Thoracic aorta (tissue), 2 donors: ENCODE results near the gene BORCS6. TPM values are rescaled to one million over a fixed set of nuclear protein-coding genes. Genes with fewer than 3 reads are reported as not detected.

ENCODE experiments used
- ATAC-seq: fragments of 150-250 bp; one replicate; pipeline ENCODE4 v1.8.0; 2017; ENCODE audit warnings: low read depth; ENCODE audit not compliant: insufficient number of reproducible peaks, low FRiP score
- DNase-seq: peaks from one replicate; pipeline ENCODE4 v3.0.0-alpha.2; 2020; ENCODE audit warnings: low spot score
- H3K27ac ChIP-seq, 2 donors: fragments of 200-600 bp; sonication (generic); 1 replicate in 1 of 2; 2 replicates in 1 of 2; pipeline ENCODE4 v1.5.1; 2016; ENCODE audit warnings: mild to moderate bottlenecking in 2 of 2, moderate library complexity in 2 of 2
- H3K27me3 ChIP-seq: fragments of 200-600 bp; sonication (generic); replicated peaks from 2 replicates; pipeline ENCODE4 v1.6.0; 2016; ENCODE audit warnings: mild to moderate bottlenecking; ENCODE audit not compliant: insufficient read depth
- H3K36me3 ChIP-seq: fragments of 200-600 bp; sonication (generic); one replicate; pipeline ENCODE4 v1.5.1; 2016
- H3K4me1 ChIP-seq, 2 donors: fragments of 200-600 bp; sonication (generic); 1 replicate in 1 of 2; 2 replicates in 1 of 2; pipeline versions ENCODE4 v1.5.1 to v1.6.0; 2016; ENCODE audit warnings: low read depth in 2 of 2, mild to moderate bottlenecking in 1 of 2; ENCODE audit not compliant: control insufficient read depth in 1 of 2
- H3K4me3 ChIP-seq: fragments of 200-600 bp; sonication (generic); 2 replicates; pipeline ENCODE4 v1.5.1; 2016; ENCODE audit warnings: mild to moderate bottlenecking
- H3K9me3 ChIP-seq: fragments of 200-600 bp; sonication (generic); 2 replicates; pipeline ENCODE4 v1.5.1; 2016
- CTCF ChIP-seq: fragments of 200-600 bp; sonication (generic); IDR thresholded peaks from one replicate; pipeline ENCODE4 v1.5.1; 2019; ENCODE audit warnings: antibody characterized with exemption
- total RNA-seq, 2 donors: library from RNA; depleted of rRNA; stranded (reverse); fragments of >200 nt; gene quantifications; one replicate each; pipeline versions ENCODE4 v1.1.0 to v1.2.3, GENCODE V29; 2016

BORCS6 gene
- total RNA-seq, 2 donors from 2014 or later: 11.9 to 13.8 TPM

GRCh38 chr17:8164815-8165131 lies 25.2 kb downstream of the BORCS6 start:
- DNase-seq (no peak), ATAC-seq (no peak)
- no peak for TF ChIP-seq CTCF
- Histone ChIP-seq H3K9me3 (no peaks in the 10 kb centered on the region), H3K4me1 (peaks cover 28 to 34% of the 10 kb centered on the region in 2 donors), H3K27ac (peak overlapping the region; percentile 98 to 99), H3K4me3 (peak overlapping the region; percentile 7), H3K36me3 (no peaks in the 10 kb centered on the region), H3K27me3 (no peaks in the 10 kb centered on the region)

- peak overlapping the region; percentile 7 for H3K4me3 ChIP-seq
- DNase-seq (no peak), ATAC-seq (no peak)
- H3K27ac ChIP-seq: peak overlapping the region; percentile 98 to 99
- H3K9me3 ChIP-seq: no peaks in the 10 kb centered on the region
- no peak for TF ChIP-seq CTCF
- H3K27me3 ChIP-seq: no peaks in the 10 kb centered on the region
- H3K36me3 ChIP-seq: no peaks in the 10 kb centered on the region
- peaks cover 28 to 39% of the 10 kb centered on the region in 2 donors for H3K4me1 ChIP-seq
These were observed 25.8 kb downstream of the BORCS6 start for GRCh38 chr17:8163978-8164814.

GRCh38 chr17:8162997-8163977 lies 26.7 kb downstream of the BORCS6 start:
- H3K4me3 ChIP-seq: peak overlapping the region; percentile 100
- no peaks in the 10 kb centered on the region for H3K27me3 ChIP-seq
- no peaks in the 10 kb centered on the region for H3K9me3 ChIP-seq
- ATAC-seq (no peak), DNase-seq (no peak)
- peaks cover 28 to 44% of the 10 kb centered on the region in 2 donors for H3K4me1 ChIP-seq
- TF ChIP-seq CTCF: no peak
- H3K36me3 ChIP-seq: no peaks in the 10 kb centered on the region
- H3K27ac ChIP-seq: peak overlapping the region; percentile 98 to 99

GRCh38 chr17:8162233-8162996 lies 27.6 kb downstream of the BORCS6 start, which contains the start of gene VAMP2:
Gene VAMP2, minus strand, starts transcription at chr17:8162948. Its CDS starts 69 bp downstream, at chr17:8162879.
- DNase-seq: no peak

More at GRCh38 chr17:8162233-8162996, 27.6 kb downstream of the BORCS6 start, which contains the start of gene VAMP2:
- ATAC-seq: peak; percentile 38
- Histone ChIP-seq H3K36me3 (no peaks in the 10 kb centered on the region), H3K27ac (peak within 1 kb of the TSS; percentile 98 to 99), H3K9me3 (no peaks in the 10 kb centered on the region), H3K27me3 (no peaks in the 10 kb centered on the region), H3K4me3 (peak within 1 kb of the TSS; percentile 100), H3K4me1 (peaks cover 28 to 51% of the 10 kb centered on the region in 2 donors)
- no peak for TF ChIP-seq CTCF
